HCT116 (cell line): ENCODE measurements around the gene CYP4F8. TPM values are rescaled to one million over a fixed set of nuclear protein-coding genes. Genes with fewer than 3 reads are reported as not detected.

ENCODE experiments used
- ATAC-seq: fragments of 200-7000 bp; cut with Tn5 transposase; 2 replicates; pipeline ENCODE4 v1.9.1; 2020; ENCODE audit warnings: mild to moderate bottlenecking, moderate library complexity
- BruUV-seq: library from RNA; stranded (reverse); fragments of 400-500 nt; replicated peaks from 2 replicates; lab custom pipeline; 2021; lab: Mats Ljungman, UMichigan
- CTCF ChIA-PET: fragments of 300-600 bp; sonication (Branson Sonifier 250); formaldehyde crosslinking; loops from one replicate; lab custom pipeline; 2021; ENCODE audit warnings: antibody characterized with exemption; lab: Charles Lee
- POLR2A ChIA-PET: fragments of 300-600, 350-600 bp; sonication (Branson Sonifier 250); formaldehyde crosslinking; loops from one replicate; lab custom pipeline; 2021; ENCODE audit warnings: antibody characterized with exemption; lab: Charles Lee
- RAD21 ChIA-PET, 2 experiments: fragments of 300-600 bp; sonication (Branson Sonifier 250); formaldehyde crosslinking; loops; one replicate each; lab custom pipeline; 2023; ENCODE audit warnings: low total read pairs in 2 of 2; ENCODE audit not compliant: uncharacterized antibody in 2 of 2, unreplicated experiment in 2 of 2, low non-redundant PET in 1 of 2; lab: Charles Lee
- DNase-seq: peaks from one replicate; pipeline ENCODE4 v3.0.0-alpha.2; 2010; ENCODE audit warnings: low read depth, low spot score
- H2AFZ ChIP-seq: fragments of 200-600 bp; shearing (Covaris generic), sonication (generic); 2 replicates; pipeline ENCODE4 v1.6.1; 2017; ENCODE audit warnings: low read depth, mixed run types, mixed read lengths, antibody characterized with exemption, low read length; ENCODE audit not compliant: poor library complexity, severe bottlenecking
- H3K27ac ChIP-seq: 2 replicates; pipeline ENCODE4 v1.5.1; 2012; ENCODE audit warnings: low read depth, low read length
- H3K27me3 ChIP-seq: fragments of 200-600 bp; sonication (generic); 2 replicates; pipeline ENCODE4 v1.6.1; 2016; ENCODE audit warnings: mixed run types, low read length, mixed read lengths; ENCODE audit not compliant: insufficient read depth
- H3K36me3 ChIP-seq, 2 experiments: fragments of 200-500 bp in 1 of 2; fragments of 200-600 bp in 1 of 2; sonication (Bioruptor generic) in 1 of 2; sonication (generic) in 1 of 2; 2 replicates each; pipeline versions ENCODE4 v1.5.1 to v1.6.1; 2014 to 2016; ENCODE audit warnings: low read length in 2 of 2, inconsistent platforms in 1 of 2, mixed read lengths in 1 of 2, mixed run types in 1 of 2; ENCODE audit not compliant: insufficient read depth in 2 of 2, control insufficient read depth in 1 of 2
- H3K4me1 ChIP-seq, 2 experiments: fragments of 200-600 bp in 1 of 2; sonication (generic) in 1 of 2; 2 replicates each; pipeline versions ENCODE4 v1.5.1 to v1.6.1; 2012 to 2017; ENCODE audit warnings: low read length in 2 of 2, inconsistent platforms in 1 of 2, mild to moderate bottlenecking in 1 of 2, mixed read lengths in 1 of 2, mixed run types in 1 of 2, moderate library complexity in 1 of 2; ENCODE audit not compliant: insufficient read depth in 2 of 2, control insufficient read depth in 1 of 2
- H3K4me2 ChIP-seq: fragments of 200-600 bp; sonication (generic); 2 replicates; pipeline ENCODE4 v1.6.1; 2017; ENCODE audit warnings: mixed run types, low read length, mixed read lengths
- H3K4me3 ChIP-seq, 2 experiments: fragments of 200-600 bp in 1 of 2; sonication (generic) in 1 of 2; replicated peaks in 1 of 2; 2 replicates each; pipeline ENCODE4 v1.5.1; 2011 to 2016; ENCODE audit warnings: low read length in 2 of 2, control low read depth in 1 of 2, low read depth in 1 of 2, mild to moderate bottlenecking in 1 of 2, mixed read lengths in 1 of 2, mixed run types in 1 of 2
- H3K79me2 ChIP-seq: fragments of 200-600 bp; sonication (generic); 2 replicates; pipeline ENCODE4 v1.6.1; 2017; ENCODE audit warnings: mild to moderate bottlenecking, mixed run types, low read length, moderate library complexity, mixed read lengths; ENCODE audit not compliant: insufficient read depth
- H3K9ac ChIP-seq: fragments of 200-600 bp; sonication (generic); 2 replicates; pipeline ENCODE4 v1.6.1; 2016; ENCODE audit warnings: low read length, mixed read lengths
- H3K9me2 ChIP-seq: fragments of 200-600 bp; sonication (generic), shearing (Covaris generic); 2 replicates; pipeline ENCODE4 v1.6.1; 2017; ENCODE audit warnings: mixed run types, mild to moderate bottlenecking, moderate library complexity; ENCODE audit not compliant: insufficient read depth
- H3K9me3 ChIP-seq, 2 experiments: fragments of 200-500 bp in 1 of 2; fragments of 200-600 bp in 1 of 2; sonication (Bioruptor generic) in 1 of 2; sonication (generic) in 1 of 2; 2 replicates each; pipeline ENCODE4 v1.6.1; 2014 to 2017; ENCODE audit warnings: low read length in 2 of 2, mixed read lengths in 2 of 2, inconsistent platforms in 1 of 2, low read depth in 1 of 2, mild to moderate bottlenecking in 1 of 2, mixed run types in 1 of 2, moderate library complexity in 1 of 2; ENCODE audit not compliant: control insufficient read depth in 1 of 2, insufficient read depth in 1 of 2
- H4K20me1 ChIP-seq: fragments of 200-600 bp; sonication (generic), shearing (Covaris generic); 2 replicates; pipeline ENCODE4 v1.6.1; 2017; ENCODE audit warnings: mixed run types, mild to moderate bottlenecking, moderate library complexity; ENCODE audit not compliant: insufficient read depth
- CBX3 ChIP-seq: IDR thresholded peaks from 2 replicates; pipeline ENCODE4 v1.6.1; 2012; ENCODE audit warnings: low read depth
- CEBPB ChIP-seq: IDR thresholded peaks from 2 replicates; pipeline ENCODE4 v1.6.1; 2012; ENCODE audit warnings: low read depth
- ELF1 ChIP-seq: IDR thresholded peaks from 2 replicates; pipeline ENCODE4 v1.6.1; 2012; ENCODE audit warnings: low read depth, borderline replicate concordance
- EZH2 ChIP-seq: fragments of 200-600 bp; sonication (generic); IDR thresholded peaks from 2 replicates; pipeline ENCODE4 v1.6.1; 2017; ENCODE audit warnings: antibody characterized with exemption, mixed run types
- FOSL1 ChIP-seq: IDR thresholded peaks from 2 replicates; pipeline ENCODE4 v1.6.1; 2012; ENCODE audit warnings: low read depth
- JUND ChIP-seq: IDR thresholded peaks from 2 replicates; pipeline ENCODE4 v1.6.1; 2012
- MAX ChIP-seq: IDR thresholded peaks from 2 replicates; pipeline ENCODE4 v1.6.1; 2012
- POLR2A ChIP-seq: IDR thresholded peaks from 2 replicates; pipeline ENCODE4 v1.7.0; 2011; ENCODE audit warnings: borderline replicate concordance; ENCODE audit not compliant: insufficient read depth, insufficient read length; ENCODE audit errors: extremely low read depth
- POLR2AphosphoS5 ChIP-seq: IDR thresholded peaks from 2 replicates; pipeline ENCODE4 v1.6.1; 2011; ENCODE audit warnings: mild to moderate bottlenecking, low read depth, low read length, moderate library complexity
- RAD21 ChIP-seq: IDR thresholded peaks from 2 replicates; pipeline ENCODE4 v1.6.1; 2012; ENCODE audit warnings: low read depth, mild to moderate bottlenecking
- REST ChIP-seq: IDR thresholded peaks from 2 replicates; pipeline ENCODE4 v1.6.1; 2012; ENCODE audit warnings: low read depth
- SIN3A ChIP-seq: IDR thresholded peaks from 2 replicates; pipeline ENCODE4 v1.6.1; 2012; ENCODE audit warnings: low read depth
- SP1 ChIP-seq: IDR thresholded peaks from 2 replicates; pipeline ENCODE4 v1.6.1; 2012; ENCODE audit warnings: low read depth
- SRF ChIP-seq: IDR thresholded peaks from 2 replicates; pipeline ENCODE4 v1.6.1; 2012; ENCODE audit warnings: low read depth
- TCF7L2 ChIP-seq: IDR thresholded peaks from 2 replicates; pipeline ENCODE4 v1.7.0; 2011; ENCODE audit warnings: borderline replicate concordance, inconsistent platforms; ENCODE audit not compliant: insufficient read depth, insufficient read length; ENCODE audit errors: extremely low read depth
- ZBTB33 ChIP-seq: IDR thresholded peaks from 2 replicates; pipeline ENCODE4 v1.6.1; 2011; ENCODE audit warnings: mild to moderate bottlenecking, low read length, moderate library complexity; ENCODE audit not compliant: insufficient replicate concordance; ENCODE audit errors: extremely low read depth
- ZFX ChIP-seq: fragments of 450-650 bp; IDR thresholded peaks from 2 replicates; pipeline ENCODE4 v1.6.1; 2017
- ZNF274 ChIP-seq: fragments of 200-500 bp; sonication (Bioruptor generic); IDR thresholded peaks from 2 replicates; pipeline ENCODE4 v1.6.1; 2014; ENCODE audit warnings: mild to moderate bottlenecking, low read depth, low read length, inconsistent platforms
- intact Hi-C: fragments of 100-400 bp; cut with micrococcal nuclease; formaldehyde crosslinking; loops from 2 replicates; pipeline ENCODE4 v1.10.0; 2022
- total RNA-seq: library from RNA; stranded (reverse); gene quantifications from one replicate; pipeline ENCODE4 v1.2.1, GENCODE V29; 2021; ENCODE audit not compliant: unreplicated experiment

Gene CYP4F8
- total RNA-seq, 1 experiment from 2014 or later = not detected

- Histone ChIP-seq H3K4me3 (no peak overlapping the region), H3K9me3 (no peaks in the 10 kb centered on the region), H3K27me3 (peaks cover 9% of the 10 kb centered on the region), H3K9me2 (no peaks in the 10 kb centered on the region), H3K9ac (no peak overlapping the region), H3K27ac (no peak overlapping the region), H3K4me1 (no peaks in the 10 kb centered on the region), H3K36me3 (no peaks in the 10 kb centered on the region), H4K20me1 (no peaks in the 10 kb centered on the region), H3K4me2 (no peak overlapping the region), H3K79me2 (no peaks in the 10 kb centered on the region), H2AFZ (no peak overlapping the region)
- intact Hi-C loops = no loop called here
- TF ChIP-seq CEBPB (no peak), POLR2AphosphoS5 (no peak), SRF (no peak), SIN3A (no peak), RAD21 (no peak), EZH2 (no peak), CBX3 (no peak), JUND (no peak), ELF1 (no peak), SP1 (no peak), REST (no peak), MAX (no peak), TCF7L2 (no peak), ZNF274 (no peak), POLR2A (no peak), ZBTB33 (no peak), FOSL1 (no peak), ZFX (no peak)
- POLR2A ChIA-PET = no interaction called here
- RAD21 ChIA-PET = no interaction called here
- DNase-seq (no peak), ATAC-seq (no peak)
- CTCF ChIA-PET = no interaction called here
- BruUV-seq = no TSS peak
These were observed 41.4 kb downstream of the CYP4F8 start for GRCh38 chr19:15656467-15656866.
